Stimulated activated CD4-positive, alpha-beta T cell treated with anti-CD3 and anti-CD28 coated beads, Interleukin-12 subunit alpha, Interleukin-12 subunit beta, amount 100 ng/mL, for 24 hours (primary cell): ENCODE results near the gene RPL12.
"Not testable (repeated sequence)": the region's sequence is repeated elsewhere in the genome, so short reads cannot be mapped to it uniquely, and the experiment has no call there.

Experiments
- DNase-seq, 2 experiments: peaks; one replicate each; pipeline ENCODE4 v3.0.0-alpha.2; 2020; ENCODE audit warnings: low read depth in 2 of 2

RPL12 gene

DNA sequence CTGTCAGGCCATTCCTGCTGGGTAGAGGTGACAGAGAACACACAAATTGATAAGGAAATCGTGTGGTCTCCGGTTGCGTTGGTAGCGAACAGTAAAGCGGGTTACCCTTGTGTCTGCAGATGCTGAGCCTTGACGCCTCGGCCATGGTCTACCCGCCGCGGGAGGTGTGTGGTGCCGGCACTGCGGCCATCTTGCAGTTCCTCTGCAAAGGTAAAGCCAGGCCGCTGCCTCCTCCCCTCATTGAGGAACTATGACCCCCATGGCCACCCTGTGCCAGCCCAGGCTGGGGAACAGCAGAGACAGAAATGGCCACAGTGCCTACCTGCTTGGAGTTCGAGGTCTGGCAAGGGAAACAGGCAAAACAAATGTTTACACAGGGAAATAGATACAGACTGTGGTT, 16.4 kb upstream of the RPL12 start:
- DNase-seq, result no peak

DNA sequence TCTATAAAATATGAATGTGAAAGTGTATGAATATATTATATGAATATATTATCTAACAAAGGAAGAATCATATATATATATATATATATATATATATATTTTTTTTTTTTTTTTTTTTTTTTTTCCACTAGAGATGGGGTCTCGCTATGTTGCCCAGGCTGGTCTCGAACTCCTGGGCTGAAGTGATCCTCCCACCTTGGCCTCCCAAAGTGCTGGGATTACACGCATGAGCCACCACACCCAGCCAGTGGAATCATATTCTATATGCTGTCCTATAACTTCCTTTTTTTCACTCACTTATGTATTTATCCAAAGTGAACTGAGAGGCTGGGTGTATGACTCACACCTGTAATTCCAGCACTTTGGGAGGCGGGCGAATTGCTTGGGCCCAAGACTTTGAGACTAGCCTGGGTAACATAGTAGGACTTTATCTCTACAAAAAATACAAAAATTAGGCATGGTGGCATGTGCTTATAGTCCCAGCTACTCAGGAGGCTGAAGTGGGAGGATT, 15.3 kb upstream of the RPL12 start:
- not testable (repeated sequence) for DNase-seq

DNA sequence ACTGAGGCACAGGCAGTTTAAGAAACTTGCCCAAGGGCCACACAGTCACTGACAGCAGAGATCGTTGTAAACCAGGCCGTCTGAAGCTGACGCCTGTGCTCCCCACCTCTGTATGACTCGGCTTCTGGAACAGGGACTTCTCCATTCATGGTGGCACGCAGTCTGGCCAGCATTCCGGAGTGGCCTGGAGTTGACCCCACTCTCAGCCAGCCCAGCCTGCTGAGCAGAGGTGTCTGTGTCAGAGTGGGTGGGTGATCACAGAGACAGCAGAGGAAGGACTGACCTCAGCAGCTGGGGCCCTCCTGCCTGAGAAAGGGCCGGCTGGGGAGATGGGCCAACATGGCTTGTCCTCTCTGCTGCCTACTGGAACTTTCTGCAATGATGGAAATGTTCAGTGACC, 12.7 kb upstream of the RPL12 start:
- no peak for DNase-seq

DNA sequence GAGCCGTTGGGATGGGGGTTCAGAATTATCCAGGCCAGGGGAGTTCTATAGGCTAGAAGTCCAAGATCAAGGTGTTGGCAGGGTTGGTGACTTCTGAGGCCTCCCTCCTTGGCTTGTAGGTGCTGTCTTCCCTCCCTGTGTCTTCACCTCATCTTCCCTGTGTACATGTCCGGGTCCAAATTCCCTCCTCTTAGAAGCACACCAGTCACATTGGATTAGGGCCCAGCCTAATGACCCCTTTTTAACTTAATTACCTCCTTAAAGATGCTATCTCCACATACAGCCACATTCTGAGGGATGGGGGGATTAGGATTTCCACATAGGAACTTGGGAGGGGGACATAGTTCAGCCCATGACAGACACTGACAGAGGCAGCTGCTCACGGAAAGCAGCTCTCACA, 12.2 kb upstream of the RPL12 start:
- DNase-seq, result no peak

DNA sequence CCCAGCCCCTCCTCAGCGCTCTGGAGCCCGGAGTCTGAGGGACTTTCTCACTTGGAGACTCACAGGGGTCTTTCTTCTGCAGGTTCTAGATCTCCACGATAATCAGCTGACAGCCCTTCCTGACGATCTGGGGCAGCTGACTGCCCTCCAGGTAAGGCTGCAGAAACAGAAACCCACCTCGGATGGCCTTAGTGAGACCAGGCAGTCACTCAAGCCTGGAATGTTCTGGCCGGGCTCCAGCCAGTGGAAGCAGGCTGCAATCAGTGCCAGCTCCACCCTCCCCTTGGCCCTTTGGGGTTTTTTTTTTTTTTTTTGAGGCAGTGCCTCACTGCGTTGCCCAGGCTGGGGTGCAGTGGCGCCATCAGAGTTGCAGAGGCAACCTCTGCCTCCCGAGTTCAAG, 7.7 kb upstream of the RPL12 start:
- DNase-seq, result no peak

DNA sequence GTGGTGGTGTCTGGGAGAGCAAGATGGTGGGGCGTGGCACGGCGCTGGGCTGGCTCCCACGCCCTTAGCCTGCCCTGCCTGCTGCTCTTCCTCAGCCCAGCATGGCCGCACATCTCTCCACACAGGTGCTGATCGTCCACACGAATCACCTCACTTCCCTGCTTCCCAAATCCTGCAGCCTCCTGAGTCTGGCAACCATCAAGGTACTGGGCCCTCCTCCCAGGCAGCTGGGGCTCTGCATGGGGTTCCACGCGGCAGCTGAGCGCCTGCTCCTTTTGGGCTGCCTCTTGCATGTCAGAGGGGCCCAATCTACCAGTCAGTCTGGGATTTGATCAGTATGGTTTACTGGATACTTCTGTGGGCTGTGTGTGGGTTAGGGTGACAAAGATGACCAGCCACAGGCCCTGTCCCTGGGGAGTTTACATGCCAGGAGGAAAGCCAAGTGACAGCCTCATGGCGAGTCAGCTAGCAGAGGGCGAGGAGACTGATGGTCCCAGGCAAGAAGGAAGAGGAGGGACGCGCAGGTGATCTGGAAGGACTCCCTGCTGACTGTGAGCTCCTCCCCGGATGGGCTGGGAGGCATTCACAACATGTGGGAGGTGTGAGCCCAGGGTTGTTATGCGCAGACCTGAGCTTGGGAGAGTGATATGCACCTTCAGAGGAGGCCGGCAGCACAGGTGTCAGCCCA, 6.1 kb upstream of the RPL12 start:
- no peak for DNase-seq

DNA sequence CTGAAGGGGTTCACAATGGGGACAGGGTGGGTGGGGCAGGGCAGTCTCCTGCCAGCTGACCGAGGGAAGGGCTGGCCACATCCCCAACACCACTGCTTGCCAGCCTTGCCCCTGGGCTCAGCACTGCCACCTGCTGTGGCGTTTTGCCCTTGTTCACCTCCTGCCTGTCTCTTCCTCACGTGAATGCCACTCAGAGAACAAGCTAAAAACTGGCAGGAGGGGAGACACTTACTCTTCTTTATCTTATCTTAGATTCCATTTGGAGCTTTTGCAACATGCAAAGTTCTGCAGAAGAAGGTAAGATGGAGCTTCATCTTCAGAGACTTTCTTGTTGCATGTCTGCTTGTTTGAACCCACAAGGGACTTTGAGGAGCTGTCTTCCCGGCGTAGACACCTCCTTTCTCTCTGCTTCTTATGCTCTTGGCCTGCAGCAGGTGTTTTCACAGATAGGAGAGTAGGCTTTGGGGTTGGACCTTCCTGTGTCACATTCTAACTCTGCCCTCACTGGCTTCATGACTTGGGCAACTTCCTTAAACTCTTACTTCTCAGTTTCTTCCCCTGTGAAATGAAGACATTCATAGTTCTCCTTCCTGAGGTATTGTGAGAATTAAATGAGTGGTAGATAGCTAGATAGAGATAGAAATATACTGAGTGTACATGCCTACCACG, 4.3 kb upstream of the RPL12 start:
- no peak for DNase-seq

DNA sequence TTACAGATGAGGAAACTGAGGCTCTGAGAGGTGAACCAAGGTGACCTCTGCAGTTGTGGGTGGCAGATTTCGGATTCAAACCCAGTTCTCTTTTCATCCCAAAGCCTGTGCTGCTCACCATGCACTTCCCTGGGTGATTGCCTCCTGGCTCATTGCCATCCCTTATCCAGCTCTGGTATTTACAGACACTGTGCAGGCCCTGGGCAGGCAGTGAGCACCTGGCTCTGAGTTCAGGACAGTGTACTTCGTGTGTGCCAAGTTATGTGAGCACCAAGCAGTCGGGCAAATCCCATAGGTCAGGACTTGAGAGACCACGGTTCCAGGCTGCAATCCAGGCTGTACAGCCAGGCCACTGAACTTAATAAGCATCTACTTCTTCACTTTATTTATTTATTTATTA, 1.5 kb upstream of the RPL12 start:
- DNase-seq, result no peak

DNA sequence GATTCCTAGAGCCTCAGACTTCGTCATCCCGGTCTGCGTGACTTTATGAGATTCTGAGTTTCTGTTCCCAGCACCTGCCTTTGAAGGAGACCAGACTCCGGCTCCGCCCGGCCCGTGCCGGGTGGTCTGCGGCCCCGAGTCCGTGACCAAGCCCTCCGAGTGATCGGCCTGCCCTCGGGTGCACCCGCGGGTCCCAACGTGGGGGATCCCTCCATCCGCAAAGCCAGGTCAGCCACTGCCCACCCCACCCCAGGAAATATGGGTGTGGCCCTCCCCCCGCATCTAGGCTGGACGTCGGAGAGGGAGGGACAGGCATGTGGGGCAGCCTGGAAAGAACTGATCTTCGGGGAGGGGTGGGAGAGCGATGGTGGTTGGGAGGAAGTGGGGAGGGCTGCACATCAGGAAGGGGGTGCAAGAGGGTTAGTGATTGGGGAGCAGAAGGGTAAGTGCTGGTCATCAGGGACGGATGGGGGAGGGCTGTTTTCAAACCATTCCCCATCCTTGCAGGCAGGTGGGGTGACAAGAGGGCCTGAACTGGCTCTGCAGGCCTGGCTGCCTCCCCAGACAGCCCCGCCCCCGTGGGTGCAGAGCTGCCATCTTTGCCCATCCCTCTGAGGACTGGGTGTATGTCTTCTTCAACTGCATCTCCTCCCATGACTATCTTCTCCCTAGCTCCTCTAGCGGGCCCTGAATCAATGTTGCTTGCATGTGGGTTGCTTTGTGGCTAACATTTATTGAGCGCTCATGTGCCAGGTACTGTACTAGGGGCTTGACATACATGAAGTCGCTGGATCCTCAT, 851 bp upstream of the RPL12 start:
- no peak for DNase-seq

DNA sequence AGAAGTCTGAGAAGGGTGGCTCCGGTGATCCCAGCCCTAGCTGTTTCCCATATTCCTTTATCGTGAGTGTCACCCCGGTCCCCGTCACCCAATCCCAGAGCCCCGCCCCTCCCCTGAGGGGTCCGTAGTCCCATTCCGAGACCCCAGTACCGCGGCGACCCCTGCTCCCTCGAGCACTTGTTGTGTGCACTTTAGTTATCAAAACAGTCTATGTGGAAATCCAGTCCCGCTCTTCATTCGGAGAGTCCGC, 327 bp upstream of the RPL12 start:
- DNase-seq, result no peak

DNA sequence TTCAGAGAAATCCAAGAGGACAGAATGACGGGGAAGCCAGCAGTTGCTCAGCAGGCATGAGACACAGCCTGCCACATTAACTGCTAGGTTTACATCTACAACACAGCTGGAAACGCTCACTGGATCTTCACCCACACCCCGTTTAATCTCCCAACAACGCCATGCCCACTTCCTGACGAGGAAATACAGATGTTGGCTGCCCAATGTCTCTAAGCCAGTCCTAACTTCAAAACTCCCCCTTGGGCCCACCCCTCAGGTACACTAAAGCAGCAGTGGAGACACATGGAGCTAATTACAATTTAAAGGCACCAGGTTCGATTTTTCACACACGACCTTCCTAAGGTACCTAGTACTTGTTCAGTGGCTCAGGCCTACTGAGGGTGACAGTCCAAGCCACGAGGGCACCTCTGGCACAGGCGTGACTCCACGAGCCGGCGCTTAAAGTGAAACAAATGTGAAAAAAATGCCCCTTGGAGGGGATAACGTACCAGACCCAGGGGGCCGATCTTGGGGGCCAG, 904 bp downstream of the RPL12 start:
- DNase-seq, result no peak

DNA sequence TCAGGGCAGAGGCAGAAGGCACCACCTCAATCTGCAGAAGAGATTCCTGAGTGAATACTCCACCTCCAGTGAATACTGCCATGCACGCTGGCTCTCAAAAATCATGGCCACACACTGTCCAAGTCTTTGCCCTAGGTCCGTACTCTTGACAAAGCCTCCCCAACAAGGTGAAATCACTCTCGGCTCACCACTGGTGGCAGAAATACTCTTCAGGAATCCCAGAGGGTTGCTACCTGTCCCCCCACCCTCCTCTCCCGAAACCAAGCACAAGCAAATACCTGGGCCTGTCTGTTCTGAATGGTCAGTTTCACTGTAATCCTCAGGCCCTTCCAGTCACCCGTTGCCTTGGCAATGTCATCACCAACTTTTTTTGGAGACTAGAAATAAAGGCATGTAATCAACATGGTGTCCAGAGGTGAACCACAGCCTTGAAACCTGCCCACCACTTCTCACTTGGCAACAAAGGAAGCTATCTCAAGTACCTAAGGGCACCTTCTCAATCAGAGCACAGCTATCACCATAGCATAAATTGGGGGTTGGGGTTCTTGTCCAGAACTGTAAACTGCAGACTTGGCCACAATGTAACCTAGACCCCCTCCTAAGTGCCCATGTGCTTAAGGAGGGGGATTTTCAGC, 1.8 kb downstream of the RPL12 start:
- DNase-seq, result no peak

DNA sequence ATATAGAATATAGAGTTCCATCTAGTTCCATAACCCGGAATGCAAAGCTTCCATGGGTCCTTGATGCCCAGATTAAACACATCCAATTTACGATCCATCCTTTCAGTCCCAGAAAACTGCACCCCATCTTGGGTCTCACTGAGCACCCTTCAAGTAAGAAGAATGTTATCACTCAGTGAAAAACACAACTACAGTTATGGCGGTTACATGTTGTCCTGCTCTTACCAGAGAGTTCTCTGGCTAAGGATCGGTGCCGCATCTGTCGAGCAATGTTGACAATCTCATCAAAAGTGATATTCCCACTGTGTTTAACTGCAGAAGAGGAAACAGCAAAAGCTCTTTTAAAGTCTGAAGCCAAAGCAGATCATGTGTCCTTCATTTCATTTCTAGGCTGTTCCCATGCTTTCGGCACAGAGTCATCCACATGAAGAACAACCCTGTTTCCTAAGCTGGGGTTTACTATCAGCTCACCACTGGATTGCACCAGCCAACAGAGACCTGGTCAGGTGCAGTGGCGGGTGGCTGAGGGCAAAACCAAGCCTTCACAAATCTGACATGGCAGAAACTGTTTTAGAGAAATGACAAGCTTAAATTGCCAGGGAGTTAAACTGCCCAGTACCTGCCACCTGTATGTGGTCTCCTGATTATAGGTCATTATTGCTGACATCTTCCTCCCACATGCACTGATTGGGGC, 2.9 kb downstream of the RPL12 start:
- DNase-seq, result no peak

DNA sequence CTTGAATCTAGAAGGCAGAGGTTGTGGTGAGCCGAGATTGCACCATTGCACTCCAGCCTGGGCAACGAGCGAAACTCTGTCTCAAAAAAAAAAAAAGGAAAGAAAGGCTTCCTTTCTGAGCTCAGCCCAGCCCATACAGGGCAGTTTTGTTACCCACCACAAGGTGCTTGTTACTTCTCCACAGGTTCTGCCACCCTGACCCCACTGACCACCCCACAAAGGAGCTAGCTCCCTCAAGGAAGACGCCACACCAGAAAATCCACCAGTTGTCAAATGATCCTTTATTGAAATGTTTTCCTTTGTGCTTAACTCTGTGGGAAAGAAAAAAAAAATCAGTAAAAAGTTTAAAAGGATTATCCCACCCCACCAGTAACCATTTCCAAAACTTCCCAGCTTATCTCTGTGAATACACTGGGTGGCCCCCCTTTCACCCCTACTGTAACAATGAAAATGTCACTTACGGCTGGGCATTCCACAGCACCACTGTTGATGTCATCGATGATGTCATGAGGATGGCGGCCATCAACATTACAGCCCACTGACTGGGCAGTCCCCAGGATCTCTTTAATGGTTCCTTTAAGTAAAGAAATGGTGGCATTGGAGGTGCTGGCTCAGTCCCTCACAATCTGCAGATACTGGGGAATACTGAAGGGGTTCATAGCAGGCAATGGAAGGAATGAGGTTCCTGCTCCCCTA, 3.6 kb downstream of the RPL12 start:
- no peak for DNase-seq

DNA sequence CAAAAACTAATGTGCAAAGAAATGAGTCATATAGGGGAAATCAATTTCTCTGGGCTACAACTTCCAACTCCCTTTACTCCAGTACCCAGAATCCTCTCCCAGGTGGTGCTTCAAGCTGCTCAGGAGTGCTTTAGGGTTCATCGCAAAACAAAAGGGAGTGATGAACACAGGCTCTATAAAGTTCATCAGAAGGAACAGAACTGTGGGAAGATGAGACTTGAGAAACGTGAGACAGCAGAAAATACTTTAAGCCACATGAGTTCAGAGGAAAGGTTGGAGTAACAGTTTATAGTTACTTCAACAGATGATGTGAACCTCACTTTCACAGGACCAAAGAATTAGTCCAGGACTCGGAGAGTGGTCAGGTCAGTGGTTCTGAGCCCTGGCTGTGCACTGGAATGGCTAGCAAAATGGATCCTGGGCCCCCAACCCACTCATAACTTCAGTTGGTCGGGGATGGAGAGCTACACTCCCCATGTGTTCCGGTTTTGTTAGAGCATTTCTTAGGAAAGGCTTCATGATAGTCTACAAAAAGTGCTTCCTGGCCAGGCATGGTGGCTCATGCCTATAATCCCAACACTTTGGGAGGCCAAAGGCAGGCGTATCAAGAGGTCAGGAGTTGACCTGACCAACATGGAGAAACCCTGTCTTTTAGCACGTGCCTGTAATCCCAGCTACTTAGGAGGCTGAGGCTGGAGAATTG, 4.3 kb downstream of the RPL12 start:
- DNase-seq, result no peak

DNA sequence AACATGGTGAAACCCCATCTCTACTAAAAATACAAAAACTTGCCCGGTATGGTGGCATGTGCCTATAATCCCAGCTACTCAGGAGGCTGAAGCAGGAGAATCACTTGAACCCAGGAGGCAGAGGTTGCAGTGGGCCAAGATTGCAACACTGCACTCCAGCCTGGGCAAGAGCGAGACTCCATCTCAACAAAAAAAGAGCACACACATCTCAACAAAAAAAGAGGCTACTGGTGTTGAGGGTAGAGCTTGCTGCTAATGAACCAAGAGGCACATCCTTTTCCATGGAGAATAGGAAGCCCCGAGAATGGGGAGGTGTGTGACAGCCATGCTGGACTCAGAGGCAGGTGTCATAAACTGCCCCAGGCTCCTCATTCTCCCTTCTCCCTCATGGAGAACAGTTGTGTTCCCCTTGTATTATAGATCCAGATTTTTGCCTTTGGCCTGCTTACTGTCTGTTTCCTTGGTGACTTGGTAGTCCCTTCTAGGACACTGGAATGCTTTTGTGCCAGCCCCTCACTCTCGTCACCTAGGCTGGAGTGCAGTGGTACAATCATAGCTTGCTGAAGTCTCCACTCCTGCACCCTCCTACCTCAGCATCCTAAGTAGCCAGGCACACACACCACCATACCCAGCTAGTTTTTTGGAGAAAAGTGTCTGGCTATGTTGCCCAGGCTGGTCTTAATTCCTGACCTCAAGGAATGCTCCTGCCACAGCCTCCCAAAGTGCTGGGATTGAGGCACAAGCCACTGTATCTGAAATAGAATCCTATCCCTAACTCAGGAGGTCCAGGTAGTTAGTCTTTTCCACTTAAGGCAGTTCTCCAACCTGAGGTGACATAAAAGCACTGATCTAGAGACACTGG, 5.1 kb downstream of the RPL12 start:
- no peak for DNase-seq

DNA sequence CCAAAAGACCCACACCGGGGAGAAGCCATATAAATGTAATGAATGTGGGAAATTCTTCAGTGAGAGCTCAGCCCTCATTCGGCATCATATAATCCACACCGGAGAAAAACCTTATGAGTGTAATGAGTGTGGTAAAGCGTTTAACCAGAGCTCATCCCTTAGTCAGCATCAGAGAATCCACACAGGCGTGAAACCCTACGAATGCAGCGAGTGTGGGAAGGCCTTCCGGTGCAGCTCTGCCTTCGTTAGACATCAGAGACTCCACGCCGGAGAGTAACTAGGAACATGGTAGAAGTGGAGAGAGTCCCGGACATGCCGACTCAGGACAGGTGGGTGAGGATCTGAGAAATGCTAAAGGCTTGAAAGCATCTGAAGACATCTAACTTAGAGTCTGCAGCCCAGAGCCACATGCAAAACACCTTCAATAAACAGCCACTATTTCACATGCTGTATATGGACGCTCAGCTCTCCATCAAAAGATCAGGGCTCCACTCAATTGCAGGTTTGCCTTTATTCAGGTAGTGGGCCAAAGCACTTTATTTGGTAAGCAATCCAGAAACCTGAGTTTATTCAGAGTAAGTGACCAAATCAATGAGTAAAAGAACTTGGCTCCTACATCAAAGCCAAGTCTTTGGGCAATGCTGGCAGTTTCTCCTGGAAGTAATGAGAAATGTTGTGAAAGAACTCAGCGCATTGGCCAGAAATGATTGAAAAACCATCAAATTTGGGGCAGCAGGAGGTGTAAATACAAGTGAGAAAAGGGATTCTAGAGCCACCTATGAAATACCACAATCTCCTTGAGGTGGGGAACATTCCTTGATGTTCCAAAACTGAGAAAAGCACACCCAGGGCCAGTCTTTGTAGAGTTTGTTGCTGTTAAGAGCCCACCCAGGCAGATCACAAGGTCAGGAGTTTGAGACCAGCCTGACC, 6.0 kb downstream of the RPL12 start:
- DNase-seq, result no peak

DNA sequence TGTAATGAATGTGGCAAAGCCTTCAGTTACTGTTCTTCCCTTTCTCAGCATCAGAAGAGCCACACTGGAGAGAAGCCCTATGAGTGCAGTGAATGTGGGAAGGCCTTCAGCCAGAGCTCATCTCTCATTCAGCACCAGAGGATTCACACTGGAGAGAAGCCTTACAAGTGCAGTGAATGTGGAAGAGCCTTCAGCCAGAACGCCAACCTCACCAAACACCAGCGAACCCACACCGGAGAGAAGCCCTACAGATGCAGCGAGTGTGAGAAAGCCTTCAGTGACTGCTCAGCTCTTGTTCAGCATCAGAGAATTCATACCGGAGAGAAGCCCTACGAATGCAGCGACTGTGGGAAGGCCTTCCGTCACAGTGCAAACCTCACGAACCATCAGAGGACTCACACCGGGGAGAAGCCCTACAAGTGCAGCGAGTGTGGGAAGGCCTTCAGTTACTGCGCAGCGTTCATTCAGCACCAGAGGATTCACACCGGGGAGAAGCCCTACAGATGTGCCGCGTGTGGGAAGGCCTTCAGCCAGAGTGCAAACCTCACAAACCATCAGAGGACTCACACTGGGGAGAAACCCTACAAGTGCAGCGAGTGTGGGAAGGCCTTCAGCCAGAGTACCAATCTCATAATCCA, 6.8 kb downstream of the RPL12 start:
- DNase-seq, result no peak
